HEK293 (cell line): ENCODE results near the gene PTPRG.

ENCODE experiments used
- CTCF ChIA-PET: fragments of 350-600 bp; formaldehyde crosslinking; extraction: SDS; loops from one replicate; lab custom pipeline; 2021; ENCODE audit warnings: antibody characterized with exemption; lab: Yijun Ruan, JAX
- POLR2A ChIA-PET: fragments of 300-600 bp; formaldehyde crosslinking; extraction: SDS; loops from one replicate; lab custom pipeline; 2020; ENCODE audit warnings: antibody characterized with exemption, inconsistent platforms; lab: Yijun Ruan, JAX
- H3K27ac ChIP-seq: fragments of 200-500 bp; sonication (Bioruptor generic); 2 replicates; pipeline ENCODE4 v1.5.1; 2014; ENCODE audit warnings: low read depth, low read length, control low read depth, inconsistent platforms; ENCODE audit errors: extremely low read depth
- H3K36me3 ChIP-seq, 2 experiments: fragments of 200-500 bp in 1 of 2; sonication (Bioruptor generic) in 1 of 2; 1 replicate in 1 of 2; 2 replicates in 1 of 2; pipeline ENCODE4 v1.5.1; 2014 to 2017; ENCODE audit warnings: inconsistent platforms in 2 of 2, low read length in 2 of 2; ENCODE audit not compliant: control insufficient read depth in 2 of 2, insufficient read depth in 1 of 2
- H3K4me1 ChIP-seq: fragments of 200-500 bp; sonication (Bioruptor generic); 2 replicates; pipeline ENCODE4 v1.5.1; 2014; ENCODE audit warnings: mild to moderate bottlenecking, low read length, inconsistent platforms; ENCODE audit not compliant: control insufficient read depth, insufficient read depth
- H3K4me3 ChIP-seq: 2 replicates; pipeline ENCODE4 v1.5.1; 2011; ENCODE audit warnings: low read depth, mild to moderate bottlenecking, control low read depth, low read length, moderate library complexity
- H3K9me3 ChIP-seq: fragments of 200-500 bp; sonication (Bioruptor generic); 2 replicates; pipeline ENCODE4 v1.5.1; 2014; ENCODE audit warnings: low read depth, low read length, inconsistent platforms; ENCODE audit not compliant: control insufficient read depth, insufficient read depth
- KLF8 ChIP-seq: fragments of 450-650 bp; formaldehyde crosslinking; IDR thresholded peaks from 2 replicates; pipeline ENCODE4 v1.5.1; 2016; ENCODE audit warnings: missing biosample characterization, missing genetic modification characterization
- SP3 ChIP-seq: fragments of 450-650 bp; formaldehyde crosslinking; IDR thresholded peaks from 2 replicates; pipeline ENCODE4 v1.5.1; 2016; ENCODE audit warnings: missing biosample characterization, missing genetic modification characterization
- TRIM28 ChIP-seq: IDR thresholded peaks from 2 replicates; pipeline ENCODE4 v1.6.1; 2011; ENCODE audit warnings: low read length, control low read depth, borderline replicate concordance
- ZBTB17 ChIP-seq: fragments of 450-650 bp; formaldehyde crosslinking; IDR thresholded peaks from 2 replicates; pipeline ENCODE4 v1.5.1; 2016; ENCODE audit warnings: missing biosample characterization, missing genetic modification characterization
- ZBTB44 ChIP-seq: fragments of 450-650 bp; IDR thresholded peaks from 2 replicates; pipeline ENCODE4 v1.5.1; 2018; ENCODE audit warnings: missing biosample characterization, mild to moderate bottlenecking, missing genetic modification characterization
- ZNF146 ChIP-seq: fragments of 450-650 bp; formaldehyde crosslinking; IDR thresholded peaks from 2 replicates; pipeline ENCODE4 v1.5.1; 2016; ENCODE audit warnings: missing biosample characterization, missing genetic modification characterization
- ZNF24 ChIP-seq: fragments of 450-650 bp; formaldehyde crosslinking; IDR thresholded peaks from 2 replicates; pipeline ENCODE4 v1.5.1; 2016; ENCODE audit warnings: missing biosample characterization, missing genetic modification characterization
- ZNF404 ChIP-seq: fragments of 450-650 bp; formaldehyde crosslinking; IDR thresholded peaks from 2 replicates; pipeline ENCODE4 v1.5.1; 2017; ENCODE audit warnings: missing biosample characterization, missing genetic modification characterization
- ZNF518A ChIP-seq: fragments of 450-650 bp; formaldehyde crosslinking; conservative IDR thresholded peaks from 2 replicates; pipeline ENCODE4 v1.5.1; 2016; ENCODE audit warnings: low read depth, missing biosample characterization, missing genetic modification characterization
- ZNF548 ChIP-seq: fragments of 450-650 bp; formaldehyde crosslinking; IDR thresholded peaks from 2 replicates; pipeline ENCODE4 v1.5.1; 2016; ENCODE audit warnings: missing biosample characterization, missing genetic modification characterization
- ZNF558 ChIP-seq: fragments of 450-650 bp; formaldehyde crosslinking; IDR thresholded peaks from 2 replicates; pipeline ENCODE4 v1.5.1; 2016; ENCODE audit warnings: missing biosample characterization, missing genetic modification characterization
- ZNF596 ChIP-seq: fragments of 450-650 bp; IDR thresholded peaks from 2 replicates; pipeline ENCODE4 v1.5.0; 2018; ENCODE audit warnings: missing biosample characterization, mild to moderate bottlenecking, missing genetic modification characterization, moderate library complexity
- ZNF600 ChIP-seq: fragments of 450-650 bp; formaldehyde crosslinking; IDR thresholded peaks from 2 replicates; pipeline ENCODE4 v1.5.1; 2016; ENCODE audit warnings: missing biosample characterization, missing genetic modification characterization
- ZNF670 ChIP-seq: fragments of 450-650 bp; formaldehyde crosslinking; IDR thresholded peaks from 2 replicates; pipeline ENCODE4 v1.5.1; 2016; ENCODE audit warnings: missing biosample characterization, missing genetic modification characterization, low read depth
- ZNF677 ChIP-seq: fragments of 450-650 bp; IDR thresholded peaks from 2 replicates; pipeline ENCODE4 v1.5.0; 2018; ENCODE audit warnings: missing biosample characterization, mild to moderate bottlenecking, missing genetic modification characterization, moderate library complexity
- ZNF791 ChIP-seq: fragments of 450-650 bp; formaldehyde crosslinking; IDR thresholded peaks from 2 replicates; pipeline ENCODE4 v1.5.1; 2016; ENCODE audit warnings: missing biosample characterization, missing genetic modification characterization
- ZNF837 ChIP-seq: fragments of 450-650 bp; formaldehyde crosslinking; IDR thresholded peaks from 2 replicates; pipeline ENCODE4 v1.5.1; 2016; ENCODE audit warnings: missing biosample characterization, missing genetic modification characterization
- TF ChIP-seq, protein P1 (sequence below): fragments of 450-650 bp; formaldehyde crosslinking; IDR thresholded peaks from 2 replicates; pipeline ENCODE4 v1.5.1; 2016; ENCODE audit warnings: missing biosample characterization, missing genetic modification characterization
- TF ChIP-seq, protein P2 (sequence below): fragments of 450-650 bp; formaldehyde crosslinking; IDR thresholded peaks from 2 replicates; pipeline ENCODE4 v1.5.1; 2017; ENCODE audit warnings: missing biosample characterization, missing genetic modification characterization
- TF ChIP-seq, protein P3 (sequence below): fragments of 450-650 bp; formaldehyde crosslinking; optimal IDR thresholded peaks from 2 replicates; pipeline ENCODE3; 2016; ENCODE audit warnings: missing biosample characterization, mild to moderate bottlenecking, missing genetic modification characterization
- TF ChIP-seq, protein P4 (sequence below): fragments of 450-650 bp; formaldehyde crosslinking; IDR thresholded peaks from 2 replicates; pipeline ENCODE4 v1.5.1; 2016; ENCODE audit warnings: missing biosample characterization, missing genetic modification characterization

PTPRG gene

DNA sequence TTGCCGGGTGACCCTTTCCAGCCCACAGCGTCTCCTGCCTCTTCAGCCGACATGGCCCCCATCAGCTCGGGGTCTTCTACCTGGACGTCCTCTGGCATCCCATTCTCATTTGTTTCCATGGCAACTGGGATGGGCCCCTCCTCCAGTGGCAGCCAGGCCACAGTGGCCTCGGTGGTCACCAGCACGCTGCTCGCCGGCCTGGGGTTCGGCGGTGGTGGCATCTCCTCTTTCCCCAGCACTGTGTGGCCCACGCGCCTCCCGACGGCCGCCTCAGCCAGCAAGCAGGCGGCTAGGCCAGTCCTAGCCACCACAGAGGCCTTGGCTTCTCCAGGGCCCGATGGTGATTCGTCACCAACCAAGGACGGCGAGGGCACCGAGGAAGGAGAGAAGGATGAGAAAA, 641.8 kb downstream of the PTPRG start:
- no peaks in the 10 kb centered on the region for H3K4me1 ChIP-seq
- H3K36me3 ChIP-seq: peaks cover 0 to 14% of the 10 kb centered on the region in 2 experiments; a peak in 1 of 3 replicates
- no peak overlapping the region for H3K4me3 ChIP-seq
- no peak overlapping the region for H3K27ac ChIP-seq
- POLR2A ChIA-PET: no interaction called here
- H3K9me3 ChIP-seq: no peaks in the 10 kb centered on the region
- CTCF ChIA-PET: interaction anchor here (0.6 kb wide), 1 partner anchor 282 kb away, joined by 3 read pairs; no protein-coding TSS in a partner anchor
- TF ChIP-seq, protein P1, sequence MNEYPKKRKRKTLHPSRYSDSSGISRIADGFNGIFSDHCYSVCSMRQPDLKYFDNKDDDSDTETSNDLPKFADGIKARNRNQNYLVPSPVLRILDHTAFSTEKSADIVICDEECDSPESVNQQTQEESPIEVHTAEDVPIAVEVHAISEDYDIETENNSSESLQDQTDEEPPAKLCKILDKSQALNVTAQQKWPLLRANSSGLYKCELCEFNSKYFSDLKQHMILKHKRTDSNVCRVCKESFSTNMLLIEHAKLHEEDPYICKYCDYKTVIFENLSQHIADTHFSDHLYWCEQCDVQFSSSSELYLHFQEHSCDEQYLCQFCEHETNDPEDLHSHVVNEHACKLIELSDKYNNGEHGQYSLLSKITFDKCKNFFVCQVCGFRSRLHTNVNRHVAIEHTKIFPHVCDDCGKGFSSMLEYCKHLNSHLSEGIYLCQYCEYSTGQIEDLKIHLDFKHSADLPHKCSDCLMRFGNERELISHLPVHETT (tag by site-specific recombination): no peak
- TF ChIP-seq TRIM28 (no peak), KLF8 (tag by site-specific recombination) (no peak), ZNF518A (no peak), ZNF548 (tag by site-specific recombination) (no peak), SP3 (tag by site-specific recombination) (no peak), ZNF670 (tag by site-specific recombination) (no peak)

DNA sequence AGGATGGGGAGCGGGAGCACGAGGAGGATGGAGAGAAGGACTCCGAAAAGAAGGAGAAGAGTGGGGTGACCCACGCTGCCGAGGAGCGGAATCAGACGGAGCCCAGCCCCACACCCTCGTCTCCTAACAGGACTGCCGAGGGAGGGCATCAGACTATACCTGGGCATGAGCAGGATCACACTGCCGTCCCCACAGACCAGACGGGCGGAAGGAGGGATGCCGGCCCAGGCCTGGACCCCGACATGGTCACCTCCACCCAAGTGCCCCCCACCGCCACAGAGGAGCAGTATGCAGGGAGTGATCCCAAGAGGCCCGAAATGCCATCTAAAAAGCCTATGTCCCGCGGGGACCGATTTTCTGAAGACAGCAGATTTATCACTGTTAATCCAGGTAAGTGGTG, 642.2 kb downstream of the PTPRG start:
- H3K36me3 ChIP-seq: peaks cover 0 to 14% of the 10 kb centered on the region in 2 experiments; a peak in 1 of 3 replicates
- ChIA-PET POLR2A (no interaction called here), CTCF (interaction anchor here (0.6 kb wide), 1 partner anchor 282 kb away, joined by 3 read pairs; no protein-coding TSS in a partner anchor)
- no peak overlapping the region for H3K27ac ChIP-seq
- H3K4me1 ChIP-seq: no peaks in the 10 kb centered on the region
- H3K4me3 ChIP-seq: no peak overlapping the region
- H3K9me3 ChIP-seq: no peaks in the 10 kb centered on the region
- TF ChIP-seq ZNF791 (tag by site-specific recombination) (no peak), ZNF600 (tag by site-specific recombination) (no peak), ZNF677 (tag by site-specific recombination) (no peak), ZNF558 (tag by site-specific recombination) (no peak), ZBTB17 (tag by site-specific recombination) (no peak), ZBTB44 (no peak), ZNF146 (tag by site-specific recombination) (no peak), ZNF404 (tag by site-specific recombination) (no peak), ZNF24 (no peak), ZNF596 (tag by site-specific recombination) (no peak), ZNF837 (tag by site-specific recombination) (no peak)
- TF ChIP-seq, protein P2, sequence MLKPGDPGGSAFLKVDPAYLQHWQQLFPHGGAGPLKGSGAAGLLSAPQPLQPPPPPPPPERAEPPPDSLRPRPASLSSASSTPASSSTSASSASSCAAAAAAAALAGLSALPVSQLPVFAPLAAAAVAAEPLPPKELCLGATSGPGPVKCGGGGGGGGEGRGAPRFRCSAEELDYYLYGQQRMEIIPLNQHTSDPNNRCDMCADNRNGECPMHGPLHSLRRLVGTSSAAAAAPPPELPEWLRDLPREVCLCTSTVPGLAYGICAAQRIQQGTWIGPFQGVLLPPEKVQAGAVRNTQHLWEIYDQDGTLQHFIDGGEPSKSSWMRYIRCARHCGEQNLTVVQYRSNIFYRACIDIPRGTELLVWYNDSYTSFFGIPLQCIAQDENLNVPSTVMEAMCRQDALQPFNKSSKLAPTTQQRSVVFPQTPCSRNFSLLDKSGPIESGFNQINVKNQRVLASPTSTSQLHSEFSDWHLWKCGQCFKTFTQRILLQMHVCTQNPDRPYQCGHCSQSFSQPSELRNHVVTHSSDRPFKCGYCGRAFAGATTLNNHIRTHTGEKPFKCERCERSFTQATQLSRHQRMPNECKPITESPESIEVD: no peak
- TF ChIP-seq, protein P3, sequence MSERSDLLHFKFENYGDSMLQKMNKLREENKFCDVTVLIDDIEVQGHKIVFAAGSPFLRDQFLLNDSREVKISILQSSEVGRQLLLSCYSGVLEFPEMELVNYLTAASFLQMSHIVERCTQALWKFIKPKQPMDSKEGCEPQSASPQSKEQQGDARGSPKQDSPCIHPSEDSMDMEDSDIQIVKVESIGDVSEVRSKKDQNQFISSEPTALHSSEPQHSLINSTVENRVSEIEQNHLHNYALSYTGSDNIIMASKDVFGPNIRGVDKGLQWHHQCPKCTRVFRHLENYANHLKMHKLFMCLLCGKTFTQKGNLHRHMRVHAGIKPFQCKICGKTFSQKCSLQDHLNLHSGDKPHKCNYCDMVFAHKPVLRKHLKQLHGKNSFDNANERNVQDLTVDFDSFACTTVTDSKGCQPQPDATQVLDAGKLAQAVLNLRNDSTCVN (tag by site-specific recombination): no peak
- TF ChIP-seq, protein P4, sequence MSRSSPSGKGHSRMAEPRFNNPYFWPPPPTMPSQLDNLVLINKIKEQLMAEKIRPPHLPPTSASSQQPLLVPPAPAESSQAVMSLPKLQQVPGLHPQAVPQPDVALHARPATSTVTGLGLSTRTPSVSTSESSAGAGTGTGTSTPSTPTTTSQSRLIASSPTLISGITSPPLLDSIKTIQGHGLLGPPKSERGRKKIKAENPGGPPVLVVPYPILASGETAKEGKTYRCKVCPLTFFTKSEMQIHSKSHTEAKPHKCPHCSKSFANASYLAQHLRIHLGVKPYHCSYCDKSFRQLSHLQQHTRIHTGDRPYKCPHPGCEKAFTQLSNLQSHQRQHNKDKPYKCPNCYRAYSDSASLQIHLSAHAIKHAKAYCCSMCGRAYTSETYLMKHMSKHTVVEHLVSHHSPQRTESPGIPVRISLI: no peak
